H1 (cell line): ENCODE data around the gene EYA4. TPM values are rescaled to one million over a fixed set of nuclear protein-coding genes. Genes with fewer than 3 reads are reported as not detected.

ENCODE experiments used
- ASH2L ChIP-seq: fragments of 200-600, 300-600 bp; sonication (generic); IDR thresholded peaks from one replicate; pipeline ENCODE4 v1.7.1; 2017; ENCODE audit warnings: low read length
- ATF2 ChIP-seq: IDR thresholded peaks from 2 replicates; pipeline ENCODE4 v1.6.1; 2012; ENCODE audit warnings: low read length, inconsistent platforms
- ATF3 ChIP-seq: IDR thresholded peaks from 2 replicates; pipeline ENCODE4 v1.6.1; 2011; ENCODE audit warnings: low read depth, mild to moderate bottlenecking, low read length; ENCODE audit not compliant: insufficient read depth
- CHD2 ChIP-seq: IDR thresholded peaks from 2 replicates; pipeline ENCODE4 v1.6.1; 2012; ENCODE audit warnings: low read length, improper control_type of control experiment
- TBP ChIP-seq: IDR thresholded peaks from 2 replicates; pipeline ENCODE4 v1.6.1; 2011; ENCODE audit warnings: low read depth, low read length, improper control_type of control experiment
- polyA plus RNA-seq, 7 experiments: library from polyadenylated mRNA; depleted of rRNA in 3 of 7; stranded (reverse) in 5 of 7; unstranded in 2 of 7; fragments of >200 nt in 5 of 7; fragments of 200-250 nt in 2 of 7; gene quantifications; 1 replicate in 5 of 7; 2 replicates in 1 of 7; 4 replicates in 1 of 7; pipeline versions ENCODE4 v1.2.1 to v1.2.3, GENCODE V29; 2011 to 2013; ENCODE audit warnings: missing spikeins in 2 of 7, mixed read lengths in 2 of 7
- total RNA-seq: library from RNA; stranded (reverse); fragmentation: NEBNext Ultra II Directional; extraction: Animal tissue kit (Norgen Biotek cat#: 25700); gene quantifications from 2 replicates; pipeline ENCODE4 v1.2.1, GENCODE V29; 2021

The EYA4 gene
- total and polyA plus RNA-seq, 2 of the 8 experiments (the other 6 are each of a cell fraction or from before 2014, with no cell fraction given) = 0.06 to 0.17 TPM

- TF ChIP-seq ATF3 = no peak
- no peak for TF ChIP-seq ATF2
- TF ChIP-seq TBP = no peak
- TF ChIP-seq ASH2L = no peak
- no peak for TF ChIP-seq CHD2
Measured at GRCh38 chr6:133423242-133423641, 182.1 kb downstream of the EYA4 start (continued).
